ENCODE data around the gene PTPRN2. TPM values are rescaled to one million over a fixed set of nuclear protein-coding genes. Genes with fewer than 3 reads are reported as not detected.

Gene PTPRN2
- total RNA-seq, 1 experiment from 2014 or later, result 0.11 TPM

GRCh38 chr7:157660971-157661610 lies 926.5 kb downstream of the PTPRN2 start:
- POLR2A ChIA-PET (ENCODE audit: low non-redundant PET), result no interaction called here
- CTCF ChIA-PET, result no interaction called here

DNA sequence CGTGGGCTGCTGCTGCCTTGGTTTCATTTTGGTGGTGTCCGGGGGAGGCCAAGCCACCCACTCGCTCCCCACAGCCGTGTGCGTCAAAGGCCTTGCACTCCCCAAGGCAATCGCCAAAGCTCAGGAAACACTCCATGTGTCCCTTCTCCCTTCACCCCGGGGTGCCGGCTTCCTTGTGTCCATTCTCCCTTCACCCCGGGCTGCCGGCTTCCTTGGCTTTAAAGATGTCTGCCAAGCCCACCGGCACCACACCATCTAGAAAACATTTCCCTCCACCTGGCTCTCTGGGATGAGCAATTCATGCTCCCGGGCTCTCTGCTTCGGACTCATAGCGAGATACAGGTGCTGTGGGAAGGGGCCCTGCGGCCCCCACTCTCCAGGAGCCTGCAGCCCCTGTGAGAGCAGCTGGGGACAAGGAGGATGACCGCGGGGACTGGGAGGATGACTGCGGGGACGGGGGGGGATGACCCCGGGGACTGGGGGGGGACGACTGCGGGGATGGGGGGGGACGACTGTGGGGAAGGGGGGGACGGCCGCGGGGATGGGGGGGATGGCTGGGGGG lies 928.7 kb downstream of the PTPRN2 start:
- no peak for TF ChIP-seq EZH2 (IDR thresholded peaks at IDR 0.05; ENCODE audit: borderline replicate concordance, low read depth, low read length, poor library complexity, severe bottlenecking)
- TF ChIP-seq, protein P1, sequence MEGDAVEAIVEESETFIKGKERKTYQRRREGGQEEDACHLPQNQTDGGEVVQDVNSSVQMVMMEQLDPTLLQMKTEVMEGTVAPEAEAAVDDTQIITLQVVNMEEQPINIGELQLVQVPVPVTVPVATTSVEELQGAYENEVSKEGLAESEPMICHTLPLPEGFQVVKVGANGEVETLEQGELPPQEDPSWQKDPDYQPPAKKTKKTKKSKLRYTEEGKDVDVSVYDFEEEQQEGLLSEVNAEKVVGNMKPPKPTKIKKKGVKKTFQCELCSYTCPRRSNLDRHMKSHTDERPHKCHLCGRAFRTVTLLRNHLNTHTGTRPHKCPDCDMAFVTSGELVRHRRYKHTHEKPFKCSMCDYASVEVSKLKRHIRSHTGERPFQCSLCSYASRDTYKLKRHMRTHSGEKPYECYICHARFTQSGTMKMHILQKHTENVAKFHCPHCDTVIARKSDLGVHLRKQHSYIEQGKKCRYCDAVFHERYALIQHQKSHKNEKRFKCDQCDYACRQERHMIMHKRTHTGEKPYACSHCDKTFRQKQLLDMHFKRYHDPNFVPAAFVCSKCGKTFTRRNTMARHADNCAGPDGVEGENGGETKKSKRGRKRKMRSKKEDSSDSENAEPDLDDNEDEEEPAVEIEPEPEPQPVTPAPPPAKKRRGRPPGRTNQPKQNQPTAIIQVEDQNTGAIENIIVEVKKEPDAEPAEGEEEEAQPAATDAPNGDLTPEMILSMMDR (conservative IDR thresholded peaks at IDR 0.05; ENCODE audit: low read depth, low read length), result no peak
- BruUV-seq (replicated peaks), result no TSS peak
- H3K36me3 ChIP-seq (ENCODE audit: insufficient read depth, low read length, poor library complexity, severe bottlenecking), result no peaks in the 10 kb centered on the region
- no peak overlapping the region for H3K4me3 ChIP-seq (ENCODE audit: low read depth, low read length, poor library complexity, severe bottlenecking)
- intact Hi-C loops (cut with micrococcal nuclease; ENCODE audit: unreplicated experiment), result no loop called here
- no peak overlapping the region for H3K27ac ChIP-seq (ENCODE audit: low read depth, low read length, poor library complexity, severe bottlenecking)
- no peaks in the 10 kb centered on the region for H3K27me3 ChIP-seq (replicated peaks; ENCODE audit: insufficient read depth, low read depth, low read length, poor library complexity)
- H3K4me1 ChIP-seq (ENCODE audit: insufficient read depth, low read length, poor library complexity, severe bottlenecking), result no peaks in the 10 kb centered on the region
- ChIA-PET CTCF (no interaction called here), POLR2A (ENCODE audit: low non-redundant PET) (no interaction called here)
- DNase-seq (ENCODE audit: low spot score), result no peak
- H3K9me3 ChIP-seq (ENCODE audit: low read depth, low read length, poor library complexity, severe bottlenecking), result no peaks in the 10 kb centered on the region

More at GRCh38 chr7:157660971-157661610, 926.5 kb downstream of the PTPRN2 start:
- Histone ChIP-seq H3K9me3 (ENCODE audit: low read depth, low read length, poor library complexity, severe bottlenecking) (no peaks in the 10 kb centered on the region), H3K27me3 (replicated peaks; ENCODE audit: insufficient read depth, low read depth, low read length, poor library complexity) (no peaks in the 10 kb centered on the region), H3K4me3 (ENCODE audit: low read depth, low read length, poor library complexity, severe bottlenecking) (no peak overlapping the region), H3K36me3 (ENCODE audit: insufficient read depth, low read length, poor library complexity, severe bottlenecking) (no peaks in the 10 kb centered on the region), H3K27ac (ENCODE audit: low read depth, low read length, poor library complexity, severe bottlenecking) (no peak overlapping the region), H3K4me1 (ENCODE audit: insufficient read depth, low read length, poor library complexity, severe bottlenecking) (no peaks in the 10 kb centered on the region)
- TF ChIP-seq EZH2 (IDR thresholded peaks at IDR 0.05; ENCODE audit: borderline replicate concordance, low read depth, low read length, poor library complexity, severe bottlenecking), result no peak
- TF ChIP-seq, protein P1 (conservative IDR thresholded peaks at IDR 0.05; ENCODE audit: low read depth, low read length), result no peak
- intact Hi-C loops (cut with micrococcal nuclease; ENCODE audit: unreplicated experiment), result no loop called here
- BruUV-seq (replicated peaks), result no TSS peak
- DNase-seq (ENCODE audit: low spot score), result no peak

DNA sequence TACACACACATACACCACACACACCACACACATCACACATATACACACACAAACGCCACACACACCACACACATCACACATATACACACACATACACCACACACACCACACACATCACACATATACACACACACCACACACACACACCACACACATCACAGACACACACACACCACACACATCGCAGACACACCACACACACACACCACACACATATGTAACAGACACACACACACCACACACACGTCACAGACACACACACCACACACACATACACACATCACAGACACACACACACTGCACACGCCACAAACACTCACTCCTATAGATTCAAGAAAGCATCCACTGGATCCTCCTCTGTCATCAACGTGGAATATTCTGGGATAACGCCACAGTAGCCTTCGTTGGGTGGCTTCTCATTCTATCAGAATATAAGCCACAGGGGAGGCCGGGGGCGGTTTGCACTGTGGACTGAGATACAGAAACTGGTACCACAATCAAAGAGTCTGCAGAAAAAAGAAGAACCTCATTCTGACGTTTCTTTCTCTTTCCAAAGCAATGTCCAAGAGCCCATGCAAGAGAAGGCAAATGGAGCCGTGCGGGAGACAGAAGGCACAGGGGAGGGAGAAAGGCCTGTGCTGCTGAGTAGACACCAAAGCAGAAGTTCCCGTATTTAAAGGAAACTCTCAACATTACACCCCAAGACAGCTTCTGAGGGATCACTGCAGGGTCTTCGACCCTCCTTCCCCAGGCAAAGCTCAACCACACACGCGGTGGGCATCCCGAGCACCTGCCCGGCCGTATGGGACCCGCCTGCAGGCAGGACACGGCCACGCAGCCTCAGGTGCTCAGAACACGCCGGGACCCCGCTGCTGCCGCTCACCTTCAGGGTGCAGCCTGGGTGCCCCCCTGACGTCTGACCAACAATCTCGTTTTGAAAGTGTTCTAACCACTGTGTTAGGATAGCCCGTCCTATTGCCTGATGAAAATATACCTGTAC lies 929.6 kb downstream of the PTPRN2 start:
- no peak for TF ChIP-seq EZH2 (IDR thresholded peaks at IDR 0.05; ENCODE audit: borderline replicate concordance, low read depth, low read length, poor library complexity, severe bottlenecking)
- TF ChIP-seq, protein P1 (conservative IDR thresholded peaks at IDR 0.05; ENCODE audit: low read depth, low read length), result no peak
- ChIA-PET POLR2A (ENCODE audit: low non-redundant PET) (no interaction called here), CTCF (no interaction called here)
- Histone ChIP-seq H3K9me3 (ENCODE audit: low read depth, low read length, poor library complexity, severe bottlenecking) (no peaks in the 10 kb centered on the region), H3K27me3 (replicated peaks; ENCODE audit: insufficient read depth, low read depth, low read length, poor library complexity) (no peaks in the 10 kb centered on the region), H3K36me3 (ENCODE audit: insufficient read depth, low read length, poor library complexity, severe bottlenecking) (no peaks in the 10 kb centered on the region), H3K4me1 (ENCODE audit: insufficient read depth, low read length, poor library complexity, severe bottlenecking) (no peaks in the 10 kb centered on the region), H3K27ac (ENCODE audit: low read depth, low read length, poor library complexity, severe bottlenecking) (no peak overlapping the region), H3K4me3 (ENCODE audit: low read depth, low read length, poor library complexity, severe bottlenecking) (no peak overlapping the region)
- no TSS peak for BruUV-seq (replicated peaks)
- DNase-seq (ENCODE audit: low spot score), result no peak
- intact Hi-C loops (cut with micrococcal nuclease; ENCODE audit: unreplicated experiment), result no loop called here

All from A673 (cell line).